ES-I3 (cell line): ENCODE results near the gene SUSD2.
"Not testable (repeated sequence)": the region's sequence is repeated elsewhere in the genome, so short reads cannot be mapped to it uniquely, and the experiment has no call there.

Experiments
- H3K36me3 ChIP-seq: 2 replicates; pipeline ENCODE4 v1.6.1; 2013; ENCODE audit warnings: mild to moderate bottlenecking, low read length, control low read depth, moderate library complexity; ENCODE audit not compliant: insufficient read depth
- H3K4me1 ChIP-seq: 2 replicates; pipeline ENCODE4 v1.6.1; 2013; ENCODE audit warnings: mild to moderate bottlenecking, control low read depth, low read length; ENCODE audit not compliant: insufficient read depth
- H3K9ac ChIP-seq: 2 replicates; pipeline ENCODE4 v1.6.1; 2013; ENCODE audit warnings: low read depth, mild to moderate bottlenecking, low read length, moderate library complexity
- H3K9me3 ChIP-seq: 2 replicates; pipeline ENCODE4 v1.6.1; 2013; ENCODE audit warnings: mild to moderate bottlenecking, low read length, moderate library complexity; ENCODE audit not compliant: control insufficient read depth, insufficient read depth

The SUSD2 gene

GRCh38 chr22:24181088-24181995 is at the start of gene SUSD2:
Gene SUSD2 (plus strand): TSS chr22:24181487. CDS start chr22:24181520, 33 bp downstream.
- H3K9ac ChIP-seq: no peak within 1 kb of the TSS

GRCh38 chr22:24133187-24133965 is 47.9 kb upstream of the SUSD2 start:
- H3K4me1 ChIP-seq: no peaks in the 10 kb centered on the region
- H3K9me3 ChIP-seq: no peaks in the 10 kb centered on the region
- H3K9ac ChIP-seq: no peak overlapping the region
- H3K36me3 ChIP-seq: no peaks in the 10 kb centered on the region; the same call in 1 of the 2 replicates

More at GRCh38 chr22:24181088-24181995, at the start of gene SUSD2:
- H3K9me3 ChIP-seq: no peaks in the 10 kb centered on the region
- H3K36me3 ChIP-seq: no peaks in the 10 kb centered on the region
- peaks cover 5% of the 10 kb centered on the region; the same call in 1 of the 2 replicates for H3K4me1 ChIP-seq

DNA sequence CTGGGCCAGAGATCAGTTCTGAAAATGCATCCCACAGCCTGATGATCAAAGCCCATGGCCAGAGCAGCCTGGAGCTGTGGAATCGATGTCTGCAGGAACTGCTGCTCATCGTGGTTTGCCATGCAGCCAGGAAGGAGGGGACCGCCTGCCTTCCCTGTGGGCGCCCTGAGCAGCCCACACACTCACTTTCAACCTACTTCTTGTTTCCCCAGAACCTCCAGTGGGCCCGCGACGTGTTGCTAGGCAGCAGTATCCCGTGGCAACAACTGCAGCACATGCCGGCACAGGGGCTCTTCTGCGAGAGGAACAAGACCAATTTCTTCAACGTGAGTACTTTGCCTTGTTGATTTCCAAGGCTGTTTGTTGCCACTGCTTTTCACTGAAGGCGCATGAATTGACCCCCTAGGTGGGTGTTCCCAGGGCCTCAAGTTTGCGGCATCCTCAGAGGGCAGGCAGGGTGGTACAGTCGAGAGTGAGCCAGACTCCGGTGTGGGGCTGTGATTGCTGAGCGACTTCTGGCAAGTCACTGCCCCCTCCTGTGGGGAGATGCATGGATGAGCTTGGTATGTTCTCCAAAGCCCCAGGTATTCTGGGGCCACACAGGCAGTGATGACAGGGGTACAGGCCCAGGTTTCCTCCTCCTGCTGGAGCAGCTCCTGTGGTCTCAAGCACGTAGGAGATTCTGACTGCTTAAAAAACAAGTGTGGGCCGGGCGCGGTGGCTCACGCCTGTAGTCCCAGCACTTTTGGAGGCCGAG is 47.0 kb upstream of the SUSD2 start:
- Histone ChIP-seq H3K9me3 (no peaks in the 10 kb centered on the region), H3K36me3 (no peaks in the 10 kb centered on the region; the same call in 1 of the 2 replicates), H3K4me1 (no peaks in the 10 kb centered on the region), H3K9ac (no peak overlapping the region)

DNA sequence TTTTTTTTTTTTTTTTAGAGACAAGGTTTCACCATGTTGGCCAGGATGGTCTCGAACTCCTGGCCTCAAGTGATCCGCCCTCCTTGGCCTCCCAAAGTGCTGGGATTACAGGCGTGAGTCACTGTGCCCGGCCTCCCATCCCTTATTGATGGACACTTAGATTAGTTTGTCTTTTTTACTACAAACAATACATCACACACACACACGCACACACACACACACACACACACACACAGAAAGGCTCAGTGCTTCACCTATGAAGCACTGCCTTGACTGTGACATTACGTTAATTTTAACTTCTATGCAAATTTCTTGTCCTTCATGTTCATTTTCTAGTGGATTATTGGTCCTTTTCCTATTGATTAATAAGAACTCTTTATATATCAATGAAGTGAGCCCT is 44.8 kb upstream of the SUSD2 start:
- not testable (repeated sequence) for H3K9me3 ChIP-seq, H3K9ac ChIP-seq, H3K36me3 ChIP-seq, H3K4me1 ChIP-seq

GRCh38 chr22:24137595-24137994 is 43.7 kb upstream of the SUSD2 start:
- Histone ChIP-seq H3K4me1 (no peaks in the 10 kb centered on the region), H3K9me3 (no peaks in the 10 kb centered on the region), H3K9ac (no peak overlapping the region), H3K36me3 (no peaks in the 10 kb centered on the region; the same call in 1 of the 2 replicates)

DNA sequence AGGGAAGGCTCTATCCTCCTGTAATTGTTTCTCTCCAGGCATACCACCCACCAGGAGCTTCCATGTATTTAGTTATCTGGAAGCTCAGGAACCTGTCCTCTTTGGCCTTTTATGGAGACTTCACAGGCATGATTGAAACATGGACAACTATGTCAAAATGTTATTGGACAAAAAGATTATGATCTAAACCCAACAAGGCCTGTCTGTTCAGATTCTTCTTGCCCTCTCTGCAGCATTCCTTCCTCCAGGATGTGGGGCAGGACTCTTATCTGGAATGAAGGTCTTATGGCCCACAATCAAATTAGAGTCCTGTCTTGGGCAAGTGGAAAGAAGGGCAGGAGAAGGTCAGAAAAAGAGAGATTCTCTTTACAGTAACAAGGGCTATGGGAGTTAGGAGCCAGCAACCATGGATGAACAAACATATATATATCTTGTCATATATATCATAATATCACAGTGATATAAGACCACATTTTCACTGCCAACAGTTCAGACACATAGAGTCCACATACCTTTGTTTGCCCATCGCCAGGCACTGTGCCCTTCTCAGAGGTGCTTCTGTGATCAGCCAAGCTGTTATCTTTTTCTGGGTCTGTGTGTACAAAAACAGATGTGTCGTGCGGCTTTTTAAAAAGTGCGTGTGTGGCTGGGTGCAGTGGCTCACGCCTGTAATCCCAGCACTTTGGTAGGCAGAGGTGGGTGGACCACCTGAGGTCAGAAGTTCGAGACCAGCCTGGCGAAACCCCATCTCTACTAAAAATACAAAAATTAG is 42.5 kb upstream of the SUSD2 start:
- H3K36me3 ChIP-seq: no peaks in the 10 kb centered on the region; the same call in 1 of the 2 replicates
- no peaks in the 10 kb centered on the region for H3K4me1 ChIP-seq
- H3K9ac ChIP-seq: no peak overlapping the region
- H3K9me3 ChIP-seq: no peaks in the 10 kb centered on the region

DNA sequence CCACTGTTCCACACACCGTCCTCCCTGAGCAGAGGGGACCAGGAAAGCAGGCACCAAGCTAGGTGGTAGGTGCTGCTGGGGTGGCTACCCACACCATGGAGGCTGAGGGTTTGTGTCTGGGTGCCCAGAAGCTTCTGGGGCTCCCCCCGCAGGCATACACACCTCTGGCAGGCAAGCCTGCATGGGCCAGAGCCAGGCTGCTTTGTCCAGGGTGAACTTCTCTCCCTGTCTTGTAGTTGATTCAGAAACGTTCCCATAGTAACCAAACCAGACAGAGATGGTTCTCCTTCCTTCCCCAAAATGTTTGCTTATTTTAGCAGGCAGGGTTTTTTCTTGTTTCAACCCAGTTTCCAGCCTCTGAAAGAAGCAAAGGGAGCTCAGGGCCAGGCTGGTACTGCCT is 40.9 kb upstream of the SUSD2 start:
- H3K9me3 ChIP-seq: no peaks in the 10 kb centered on the region
- H3K9ac ChIP-seq: no peak overlapping the region
- H3K4me1 ChIP-seq: 0 out of 2 replicates have a peak, but pooled peaks cover under 1% of the 10 kb centered on the region
- no peaks in the 10 kb centered on the region; the same call in 1 of the 2 replicates for H3K36me3 ChIP-seq

DNA sequence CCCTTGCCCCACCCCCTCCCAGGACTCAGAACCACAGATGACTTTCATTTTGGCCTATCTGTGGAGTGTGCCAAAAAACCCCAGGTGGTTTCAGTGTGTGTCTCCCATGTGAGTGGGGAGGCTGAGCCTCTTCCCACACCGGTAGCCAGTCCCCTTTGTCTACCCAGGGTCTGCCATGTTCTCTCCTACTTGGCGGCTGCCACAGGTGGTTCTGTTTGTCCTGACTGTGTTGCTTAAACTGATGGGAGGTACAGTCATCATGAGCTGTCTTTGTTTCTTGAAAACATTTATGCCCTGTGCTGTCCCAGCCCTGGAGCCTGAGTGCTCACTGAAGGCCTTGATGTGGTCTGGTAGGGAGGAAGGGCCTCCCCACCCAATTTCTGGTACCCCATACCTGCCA is 39.7 kb upstream of the SUSD2 start:
- Histone ChIP-seq H3K9me3 (no peaks in the 10 kb centered on the region), H3K9ac (no peak overlapping the region), H3K36me3 (no peaks in the 10 kb centered on the region; the same call in 1 of the 2 replicates), H3K4me1 (peaks cover 13% of the 10 kb centered on the region)

DNA sequence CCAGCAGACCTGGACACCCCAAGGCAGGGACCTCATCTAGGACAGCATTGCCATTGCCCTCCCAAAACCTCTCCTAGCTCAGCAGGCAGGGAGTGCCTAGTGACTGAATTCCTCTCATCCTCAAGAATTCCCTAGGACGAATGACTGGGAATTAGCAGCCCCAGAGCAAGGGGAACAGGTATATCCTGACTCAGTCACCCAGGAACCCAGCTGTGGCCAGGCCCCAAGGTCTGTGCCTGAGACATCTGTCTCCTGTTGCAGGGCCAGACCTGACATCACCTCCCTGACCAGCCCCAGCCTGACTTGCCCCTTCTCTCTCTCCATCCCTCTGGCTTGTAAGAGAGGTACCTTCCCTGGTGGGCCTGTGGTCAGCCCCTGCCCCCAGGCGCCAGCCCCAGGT is 39.0 kb upstream of the SUSD2 start:
- H3K9me3 ChIP-seq: no peaks in the 10 kb centered on the region
- H3K4me1 ChIP-seq: peaks cover 17% of the 10 kb centered on the region
- no peak overlapping the region for H3K9ac ChIP-seq
- no peaks in the 10 kb centered on the region; the same call in 1 of the 2 replicates for H3K36me3 ChIP-seq

DNA sequence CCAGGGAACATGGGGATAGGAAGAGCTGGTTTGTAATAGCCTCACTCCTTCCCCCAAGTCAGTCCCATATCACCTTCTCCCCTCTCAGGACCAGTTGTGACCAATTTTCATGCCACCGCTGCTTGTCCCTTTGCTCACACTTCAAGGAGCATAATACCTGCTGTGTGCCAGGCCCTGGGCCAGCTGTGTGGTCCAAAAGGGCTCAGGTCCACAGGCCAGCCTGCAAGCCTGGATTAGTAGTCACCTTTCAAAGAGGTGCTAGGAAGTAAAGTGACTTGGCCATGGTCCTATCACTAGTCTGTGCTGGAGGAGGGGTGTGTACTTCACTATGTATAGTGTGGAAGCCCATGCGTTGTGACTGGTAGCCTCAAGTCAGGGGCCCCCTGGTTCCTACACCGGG is 38.5 kb upstream of the SUSD2 start:
- peaks cover 22% of the 10 kb centered on the region for H3K4me1 ChIP-seq
- no peaks in the 10 kb centered on the region for H3K36me3 ChIP-seq
- H3K9me3 ChIP-seq: no peaks in the 10 kb centered on the region
- no peak overlapping the region for H3K9ac ChIP-seq

DNA sequence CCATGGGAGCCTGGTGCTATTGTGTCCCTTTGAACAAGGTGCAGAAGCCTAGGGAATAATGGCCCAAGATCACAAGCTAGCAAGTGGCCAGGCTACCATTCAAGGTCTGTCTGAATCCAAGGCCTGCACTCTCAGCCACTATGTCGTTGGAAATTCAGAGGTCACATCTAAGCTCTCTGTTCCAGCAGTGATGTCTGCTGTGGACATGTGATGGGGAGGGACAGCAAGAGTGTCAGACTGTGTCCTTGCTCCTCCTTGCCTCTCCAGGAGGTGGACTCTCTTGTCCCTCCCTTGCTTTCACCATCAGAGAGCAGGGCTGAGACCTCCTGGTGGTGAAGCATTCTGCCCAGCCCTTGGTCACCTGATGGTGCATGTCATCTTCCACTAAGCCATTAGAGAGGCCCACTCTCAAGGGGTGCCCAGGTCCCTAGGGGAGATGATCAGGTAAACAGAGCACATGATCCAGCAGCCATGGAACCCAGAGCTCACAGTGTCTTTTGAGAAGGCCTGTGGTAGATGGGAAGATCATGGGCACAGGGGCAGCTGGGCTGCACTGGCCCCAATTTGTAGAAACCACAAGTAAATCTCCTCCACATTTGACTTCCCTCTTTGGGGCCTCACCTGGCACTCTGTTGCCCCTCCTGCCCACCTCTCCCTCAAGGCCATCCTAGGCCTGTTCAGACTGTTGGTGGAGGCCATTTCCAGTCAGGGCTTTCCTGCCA is 37.1 kb upstream of the SUSD2 start:
- Histone ChIP-seq H3K9ac (no peak overlapping the region), H3K36me3 (no peaks in the 10 kb centered on the region; the same call in 1 of the 2 replicates), H3K4me1 (peaks cover 24% of the 10 kb centered on the region), H3K9me3 (no peaks in the 10 kb centered on the region)

DNA sequence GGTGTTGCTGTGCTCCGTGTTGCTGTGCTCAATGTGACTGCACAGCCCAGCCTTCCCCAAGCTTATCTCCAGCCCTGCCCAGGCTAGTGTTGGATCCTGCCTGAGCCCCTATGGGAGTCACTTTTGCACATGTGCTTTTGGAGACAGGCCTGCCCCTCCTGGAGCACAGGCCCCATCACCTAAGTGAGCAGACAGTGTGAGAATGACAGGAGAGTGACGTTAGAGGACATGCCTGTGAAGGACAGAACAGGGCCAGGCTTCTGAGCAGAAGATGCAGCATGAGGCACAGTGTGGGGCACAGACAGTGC is 36.6 kb upstream of the SUSD2 start:
- no peaks in the 10 kb centered on the region; the same call in 1 of the 2 replicates for H3K36me3 ChIP-seq
- H3K4me1 ChIP-seq: peaks cover 24% of the 10 kb centered on the region
- no peaks in the 10 kb centered on the region for H3K9me3 ChIP-seq
- no peak overlapping the region for H3K9ac ChIP-seq
